Neural progenitor cell (in vitro differentiated cells): ENCODE data around the gene FCN3.

Experiments
- EZH2 ChIP-seq: fragments of 200-600 bp; sonication (generic); IDR thresholded peaks from 2 replicates; pipeline ENCODE4 v1.6.1; 2017; ENCODE audit warnings: antibody characterized with exemption, mild to moderate bottlenecking, moderate library complexity
- TF ChIP-seq, protein P1 (sequence below): fragments of 200-600 bp; sonication (generic); IDR thresholded peaks from 2 replicates; pipeline ENCODE4 v1.5.1; 2017; ENCODE audit warnings: antibody characterized with exemption, mild to moderate bottlenecking

DNA sequence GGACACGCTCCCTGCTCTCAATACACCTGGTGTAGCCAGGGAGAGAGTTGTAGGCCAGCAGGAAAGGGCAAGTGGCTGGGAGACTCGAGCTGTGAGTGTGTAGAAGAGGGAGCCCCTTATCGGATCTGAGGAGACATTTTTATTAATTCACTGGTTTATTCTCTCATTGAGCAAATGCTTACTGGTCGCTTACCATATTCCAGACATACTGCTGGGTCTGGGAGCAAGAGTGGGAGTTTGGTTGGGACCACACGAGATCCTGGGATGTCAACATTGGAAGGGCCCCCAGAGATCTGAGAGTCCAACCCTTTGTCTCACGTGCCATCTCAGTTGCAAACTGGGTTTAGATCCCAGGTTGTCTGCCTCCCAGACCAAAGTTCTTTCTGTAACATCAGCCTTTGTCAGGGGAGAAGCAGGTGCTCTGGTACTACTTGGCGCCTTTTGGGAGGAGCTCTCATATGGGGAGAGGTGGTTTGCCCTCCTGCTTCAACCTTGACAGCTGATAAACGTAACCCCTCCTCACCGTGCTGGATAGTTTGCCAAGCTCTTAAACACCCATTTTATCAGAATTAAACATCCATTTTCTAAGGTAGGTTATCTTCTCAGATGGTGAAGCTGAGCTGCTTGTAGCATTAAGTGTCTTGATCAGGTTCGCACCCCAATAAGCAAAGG is 51.9 kb downstream of the FCN3 start:
- TF ChIP-seq EZH2: no peak
- TF ChIP-seq, protein P1, sequence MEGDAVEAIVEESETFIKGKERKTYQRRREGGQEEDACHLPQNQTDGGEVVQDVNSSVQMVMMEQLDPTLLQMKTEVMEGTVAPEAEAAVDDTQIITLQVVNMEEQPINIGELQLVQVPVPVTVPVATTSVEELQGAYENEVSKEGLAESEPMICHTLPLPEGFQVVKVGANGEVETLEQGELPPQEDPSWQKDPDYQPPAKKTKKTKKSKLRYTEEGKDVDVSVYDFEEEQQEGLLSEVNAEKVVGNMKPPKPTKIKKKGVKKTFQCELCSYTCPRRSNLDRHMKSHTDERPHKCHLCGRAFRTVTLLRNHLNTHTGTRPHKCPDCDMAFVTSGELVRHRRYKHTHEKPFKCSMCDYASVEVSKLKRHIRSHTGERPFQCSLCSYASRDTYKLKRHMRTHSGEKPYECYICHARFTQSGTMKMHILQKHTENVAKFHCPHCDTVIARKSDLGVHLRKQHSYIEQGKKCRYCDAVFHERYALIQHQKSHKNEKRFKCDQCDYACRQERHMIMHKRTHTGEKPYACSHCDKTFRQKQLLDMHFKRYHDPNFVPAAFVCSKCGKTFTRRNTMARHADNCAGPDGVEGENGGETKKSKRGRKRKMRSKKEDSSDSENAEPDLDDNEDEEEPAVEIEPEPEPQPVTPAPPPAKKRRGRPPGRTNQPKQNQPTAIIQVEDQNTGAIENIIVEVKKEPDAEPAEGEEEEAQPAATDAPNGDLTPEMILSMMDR: no peak
